ENCODE measurements around the gene RAP1GAP2.

GRCh38 chr17:2794111-2794803, 2.0 kb upstream of the RAP1GAP2 start:
- no peak for TF ChIP-seq EP300 (IDR thresholded peaks at IDR 0.05)
- TF ChIP-seq CTCF (IDR thresholded peaks at IDR 0.05), result no peak
- no peak for TF ChIP-seq POLR2A (IDR thresholded peaks at IDR 0.05)
- TF ChIP-seq POLR2AphosphoS5 (IDR thresholded peaks at IDR 0.05), result no peak
